Activated naive CD8-positive, alpha-beta T cell treated with anti-CD3 and anti-CD28 coated beads for 36 hours (primary cell): ENCODE results near the gene POTEF. TPM values are rescaled to one million over a fixed set of nuclear protein-coding genes. Genes with fewer than 3 reads are reported as not detected.
"Not testable (repeated sequence)": the region's sequence is repeated elsewhere in the genome, so short reads cannot be mapped to it uniquely, and the experiment has no call there.

Experiments used
- DNase-seq: peaks from one replicate; pipeline ENCODE4 v3.0.0; 2021
- H3K27ac Mint-ChIP-seq: one replicate; pipeline ENCODE4 v1.8.0; 2022; ENCODE audit warnings: mild to moderate bottlenecking, moderate library complexity, mixed read lengths
- H3K27me3 Mint-ChIP-seq: one replicate; pipeline ENCODE4 v1.8.0; 2022; ENCODE audit warnings: mild to moderate bottlenecking, mixed read lengths
- H3K36me3 Mint-ChIP-seq: one replicate; pipeline ENCODE4 v1.8.0; 2021; ENCODE audit warnings: mild to moderate bottlenecking, mixed read lengths
- H3K4me1 Mint-ChIP-seq: one replicate; pipeline ENCODE4 v1.8.0; 2021; ENCODE audit warnings: mixed read lengths
- H3K4me3 Mint-ChIP-seq: one replicate; pipeline ENCODE4 v1.8.0; 2022; ENCODE audit warnings: mild to moderate bottlenecking, moderate library complexity, mixed read lengths
- H3K9me3 Mint-ChIP-seq: one replicate; pipeline ENCODE4 v1.8.0; 2022; ENCODE audit warnings: mixed read lengths
- total RNA-seq, 2 experiments: library from RNA; stranded (reverse); gene quantifications; one replicate each; pipeline ENCODE4 v1.2.3, GENCODE V29; 2021

The POTEF gene
- total RNA-seq, 2 experiments from 2014 or later = not detected

- not testable (repeated sequence) for DNase-seq, H3K27ac Mint-ChIP-seq, H3K27me3 Mint-ChIP-seq
These were observed 69.0 kb downstream of the POTEF start for GRCh38 chr2:130059982-130060381.

DNA sequence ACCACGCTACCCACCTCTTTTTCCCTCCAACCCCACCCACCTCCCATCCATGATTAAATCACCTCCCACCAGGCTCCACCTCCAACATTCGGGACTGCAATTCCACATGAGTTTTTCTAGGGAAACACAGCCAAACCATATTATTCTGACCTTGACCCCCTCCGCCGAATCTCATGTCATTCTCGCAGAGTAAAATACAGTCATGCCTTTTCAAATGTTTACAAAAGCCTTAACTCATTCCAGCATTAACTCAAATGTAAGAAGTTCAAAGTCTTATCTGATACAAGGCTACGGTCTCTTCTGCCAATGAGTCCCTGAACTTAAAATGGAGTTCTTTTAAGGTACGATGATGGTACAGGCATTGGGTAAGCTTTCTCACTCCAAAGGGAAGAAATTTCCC lies 72.7 kb downstream of the POTEF start:
- H3K36me3 Mint-ChIP-seq, H3K27ac Mint-ChIP-seq, H3K4me3 Mint-ChIP-seq, H3K9me3 Mint-ChIP-seq, DNase-seq, H3K27me3 Mint-ChIP-seq, H3K4me1 Mint-ChIP-seq: not testable (repeated sequence)

More at GRCh38 chr2:130059982-130060381, 69.0 kb downstream of the POTEF start:
- not testable (repeated sequence) for H3K36me3 Mint-ChIP-seq, H3K4me1 Mint-ChIP-seq, H3K4me3 Mint-ChIP-seq, H3K9me3 Mint-ChIP-seq

- H3K27me3 Mint-ChIP-seq, H3K36me3 Mint-ChIP-seq, H3K9me3 Mint-ChIP-seq, DNase-seq, H3K27ac Mint-ChIP-seq, H3K4me1 Mint-ChIP-seq, H3K4me3 Mint-ChIP-seq: not testable (repeated sequence)
These were observed 75.7 kb downstream of the POTEF start for GRCh38 chr2:130053217-130053911.

DNA sequence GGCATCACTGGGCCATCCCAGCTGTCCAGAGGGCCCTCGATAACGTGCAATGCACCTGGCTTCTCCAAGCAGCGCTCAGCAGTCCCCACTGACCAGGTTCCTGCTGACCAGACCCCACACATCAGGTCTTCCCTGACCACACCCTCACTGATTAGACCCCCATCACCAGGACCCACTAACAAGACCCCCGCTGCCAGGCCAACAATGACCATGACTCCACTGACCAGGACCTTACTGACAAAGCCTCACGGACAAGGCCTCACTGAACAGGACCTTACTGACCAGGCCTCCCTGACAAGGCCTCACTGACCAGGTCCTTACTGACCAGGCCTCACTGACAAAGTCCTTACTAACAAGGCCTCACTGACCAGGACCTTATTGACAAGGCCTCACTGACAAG lies 76.6 kb downstream of the POTEF start:
- not testable (repeated sequence) for H3K4me1 Mint-ChIP-seq, H3K36me3 Mint-ChIP-seq, H3K9me3 Mint-ChIP-seq, H3K27ac Mint-ChIP-seq, H3K4me3 Mint-ChIP-seq, DNase-seq, H3K27me3 Mint-ChIP-seq

DNA sequence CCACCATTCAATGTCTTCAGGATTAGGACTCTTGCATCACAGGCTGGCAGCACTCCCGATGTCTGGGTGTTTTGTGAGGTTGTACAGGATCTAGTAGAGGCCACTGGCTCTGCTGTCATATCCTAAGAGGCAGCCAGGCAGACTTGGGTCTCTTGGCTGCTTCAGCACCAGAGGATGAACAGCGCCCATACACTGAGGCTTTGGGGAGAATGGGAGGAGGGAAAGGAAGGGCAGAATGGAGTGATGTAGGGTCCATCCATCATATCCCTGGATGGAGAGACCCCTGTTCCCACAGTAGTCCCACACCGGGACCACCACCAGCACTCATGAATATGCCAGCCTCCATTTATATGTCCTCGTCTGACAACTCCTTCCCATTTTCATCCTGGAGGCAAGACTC lies 80.6 kb downstream of the POTEF start:
- H3K4me1 Mint-ChIP-seq, H3K27ac Mint-ChIP-seq, H3K4me3 Mint-ChIP-seq, H3K27me3 Mint-ChIP-seq, H3K36me3 Mint-ChIP-seq, H3K9me3 Mint-ChIP-seq, DNase-seq: not testable (repeated sequence)

GRCh38 chr2:130038265-130038603 lies 90.8 kb downstream of the POTEF start:
- not testable (repeated sequence) for H3K27me3 Mint-ChIP-seq, H3K27ac Mint-ChIP-seq, H3K4me3 Mint-ChIP-seq, H3K9me3 Mint-ChIP-seq, H3K4me1 Mint-ChIP-seq, DNase-seq, H3K36me3 Mint-ChIP-seq

DNA sequence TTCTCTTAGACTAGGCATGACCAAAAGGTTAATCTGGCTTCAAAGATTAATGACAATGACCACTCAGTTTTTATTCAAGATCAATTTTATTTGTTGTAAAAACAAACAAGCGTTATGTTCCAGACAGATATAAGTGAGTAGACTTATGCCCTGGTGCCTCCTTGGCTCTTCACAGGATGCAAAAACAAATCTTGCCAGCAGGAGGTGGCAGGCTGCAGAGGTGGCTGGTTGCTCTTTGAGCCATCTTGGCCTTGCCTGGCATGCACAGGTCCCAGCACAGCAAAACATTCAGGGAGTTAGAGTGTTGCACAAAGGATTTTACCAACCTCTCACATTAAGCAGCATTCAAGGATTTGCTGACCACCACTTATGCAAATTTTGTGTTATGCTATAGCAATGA lies 103.1 kb downstream of the POTEF start:
- H3K27ac Mint-ChIP-seq, H3K36me3 Mint-ChIP-seq, DNase-seq, H3K4me1 Mint-ChIP-seq, H3K4me3 Mint-ChIP-seq, H3K9me3 Mint-ChIP-seq: not testable (repeated sequence)
- peaks cover 11% of the 10 kb centered on the region for H3K27me3 Mint-ChIP-seq

Other genes starting within 250 kb of the POTEF start
- gene RAB6C, start 149.6 kb downstream of the POTEF start, total RNA-seq = not detected
- 1 to 10 TPM in 1 of 2 experiments, under 1 TPM in 1; 0.72 to 1.4 TPM for gene CCDC74B, start 15.9 kb upstream of the POTEF start, total RNA-seq
- gene SMPD4, start 52.4 kb upstream of the POTEF start, total RNA-seq = 100 to 1,000 TPM; 109 to 110 TPM
- 100 to 1,000 TPM; 366 to 371 TPM for gene MZT2B, start 53.0 kb upstream of the POTEF start, total RNA-seq
- gene TUBA3E, start 69.2 kb upstream of the POTEF start, total RNA-seq = not detected
- gene IMP4, start 213.7 kb upstream of the POTEF start, total RNA-seq = 100 to 1,000 TPM; 225 TPM
- gene PTPN18, start 226.8 kb upstream of the POTEF start, total RNA-seq = 10 to 100 TPM; 36.4 to 37.2 TPM